Activated T-helper 2 cell treated with anti-CD3 and anti-CD28 coated beads, Interferon-gamma antibody, Interleukin-2, Interleukin-4, amounts not matched to agents 10 μg/mL and 5 μg/mL and 100 μg/mL, durations not matched to agents 14 hours and 24 hours and 36 hours (primary cell): ENCODE measurements around the gene PSG5. TPM values are rescaled to one million over a fixed set of nuclear protein-coding genes. Genes with fewer than 3 reads are reported as not detected.

Experiments used
- total RNA-seq: library from RNA; stranded (reverse); gene quantifications from 2 replicates; pipeline ENCODE4 v1.2.3, GENCODE V29; 2022

PSG5 gene
- total RNA-seq, 1 donor from 2014 or later: not detected

Other genes with a start within 250 kb of the PSG5 start
- not detected in 2 replicates for gene PSG7, start 249.3 kb downstream of the PSG5 start, total RNA-seq
- gene PSG11, start 160.1 kb downstream of the PSG5 start, total RNA-seq: not detected in 2 replicates
- gene PSG2, start 103.8 kb downstream of the PSG5 start, total RNA-seq: not detected in 2 replicates
- gene PSG4, start 19.1 kb upstream of the PSG5 start, total RNA-seq: not detected in 2 replicates
- not detected in 2 replicates for gene PSG9, start 83.0 kb upstream of the PSG5 start, total RNA-seq
- not detected in 2 replicates for gene CD177, start 167.2 kb upstream of the PSG5 start, total RNA-seq
- gene TEX101, start 228.4 kb upstream of the PSG5 start, total RNA-seq: not detected in 2 replicates